Measurements from ENCODE around the gene DDX5.
"Not testable (repeated sequence)": the region's sequence is repeated elsewhere in the genome, so short reads cannot be mapped to it uniquely, and the experiment has no call there.

Gene DDX5

DNA sequence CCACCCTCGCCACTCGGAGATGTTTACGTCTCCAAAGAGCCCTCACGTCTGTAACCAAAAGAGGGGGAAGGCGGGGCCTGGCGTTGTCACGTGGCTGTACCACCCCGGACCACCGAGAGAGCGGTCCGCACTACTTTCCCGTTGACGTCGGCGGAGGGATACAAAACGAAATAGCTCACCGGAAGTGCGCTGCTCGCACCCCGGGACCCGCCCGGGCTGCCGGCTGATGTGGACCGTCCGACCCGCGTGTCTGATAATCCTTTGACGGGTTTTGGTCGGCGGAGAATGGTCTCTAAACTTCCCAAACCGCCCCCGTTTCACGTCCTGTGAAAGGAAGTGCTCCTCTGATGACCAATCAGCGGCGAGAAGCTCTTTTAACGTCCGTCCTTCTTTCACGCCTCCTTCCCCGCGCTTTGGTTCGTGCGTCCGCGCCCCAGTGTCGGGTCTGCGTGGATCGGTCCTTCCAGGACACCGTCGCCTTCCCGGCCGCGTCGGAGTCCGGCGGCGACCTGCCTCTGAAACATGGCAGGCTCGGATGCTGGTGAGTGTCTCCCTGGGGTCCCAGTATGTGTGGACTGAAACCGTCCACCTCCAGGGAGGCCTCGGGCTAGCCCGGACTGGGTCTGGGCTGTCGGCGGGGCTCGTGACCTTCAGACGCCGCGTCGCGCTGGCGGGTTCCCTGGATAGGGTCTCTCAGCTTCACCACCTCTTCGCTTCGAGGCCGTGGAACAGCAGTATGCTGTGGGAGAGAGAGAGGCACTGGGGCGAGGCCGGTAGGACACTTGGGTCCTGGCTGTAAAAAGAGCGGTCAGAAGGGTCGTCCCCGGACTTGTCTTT, 705 bp upstream of the DDX5 start, which contains the start of gene CEP95:
TSS of gene CEP95 (plus strand) at position 402 of the 837 bp plus-strand sequence. CDS start at position 523, 121 bp downstream.
- DNase-seq: peak; percentile 94

DNA sequence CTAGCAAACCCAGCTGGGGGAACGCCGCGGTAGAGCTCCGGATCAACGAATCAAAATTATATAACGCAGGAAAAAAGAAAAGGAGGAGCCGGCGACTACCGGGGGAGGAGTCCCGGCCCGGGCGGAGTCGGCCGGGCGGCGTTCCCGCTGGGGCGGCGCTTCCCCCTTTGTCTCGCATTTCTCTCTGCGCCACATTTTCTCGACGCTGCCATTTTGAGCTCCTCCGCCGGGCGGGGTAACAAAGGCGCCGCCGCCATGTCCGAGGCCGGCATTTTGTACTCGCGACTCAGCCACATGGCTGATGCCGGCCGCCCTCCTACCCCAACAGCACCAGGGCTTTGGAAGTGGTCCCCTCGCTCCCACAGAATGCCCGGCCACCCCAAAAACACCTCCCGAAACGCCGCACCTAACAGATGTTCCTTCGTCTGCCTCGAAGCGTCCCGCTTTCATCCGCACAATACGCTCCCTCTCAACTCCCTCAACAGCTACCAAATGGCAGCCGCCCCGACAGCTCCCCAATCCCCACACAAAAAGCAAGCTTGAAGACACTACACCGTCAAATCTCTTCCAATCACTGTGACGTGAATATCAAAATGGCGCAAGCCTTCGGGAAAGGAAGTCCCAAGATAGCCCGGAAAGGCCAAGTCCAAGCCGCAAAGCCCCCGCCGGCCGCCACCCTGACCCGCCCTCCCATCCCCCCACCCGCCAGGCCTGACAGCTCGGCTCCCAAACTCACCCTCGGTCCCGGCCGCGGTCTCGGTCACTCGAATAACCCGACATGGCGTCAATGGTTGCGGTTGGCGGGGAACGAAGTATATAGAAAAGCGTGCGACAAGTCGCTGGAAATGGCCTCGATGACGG, 519 bp downstream of the DDX5 start:
- DNase-seq: peak; percentile 80 to 82

DNA sequence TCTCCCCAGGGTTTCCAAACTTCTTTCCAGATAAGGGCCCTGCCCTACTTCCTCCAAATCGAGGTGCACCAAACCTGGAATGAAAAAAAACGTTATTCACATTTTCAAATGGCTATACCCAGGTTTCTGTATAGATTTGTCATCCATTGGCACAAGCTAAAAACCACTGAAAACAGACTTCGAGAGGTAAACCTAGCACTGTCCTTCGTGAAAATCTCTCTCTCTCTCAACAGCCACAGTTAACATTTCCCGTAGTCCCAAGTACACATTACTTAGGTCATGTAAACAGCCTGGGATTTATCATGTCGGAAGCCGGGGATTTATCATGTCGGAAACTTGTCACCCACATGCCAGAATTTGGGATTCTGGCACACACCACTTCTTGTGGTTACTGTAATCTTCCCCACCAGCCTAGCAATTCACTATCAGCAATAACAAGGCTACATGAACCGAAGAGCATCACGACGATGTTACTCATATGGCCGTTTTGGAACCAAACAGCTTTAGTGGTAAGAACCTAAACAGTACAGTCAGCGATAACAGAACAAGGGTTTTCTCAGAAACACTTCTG, 1.2 kb downstream of the DDX5 start:
- no peak for DNase-seq

DNA sequence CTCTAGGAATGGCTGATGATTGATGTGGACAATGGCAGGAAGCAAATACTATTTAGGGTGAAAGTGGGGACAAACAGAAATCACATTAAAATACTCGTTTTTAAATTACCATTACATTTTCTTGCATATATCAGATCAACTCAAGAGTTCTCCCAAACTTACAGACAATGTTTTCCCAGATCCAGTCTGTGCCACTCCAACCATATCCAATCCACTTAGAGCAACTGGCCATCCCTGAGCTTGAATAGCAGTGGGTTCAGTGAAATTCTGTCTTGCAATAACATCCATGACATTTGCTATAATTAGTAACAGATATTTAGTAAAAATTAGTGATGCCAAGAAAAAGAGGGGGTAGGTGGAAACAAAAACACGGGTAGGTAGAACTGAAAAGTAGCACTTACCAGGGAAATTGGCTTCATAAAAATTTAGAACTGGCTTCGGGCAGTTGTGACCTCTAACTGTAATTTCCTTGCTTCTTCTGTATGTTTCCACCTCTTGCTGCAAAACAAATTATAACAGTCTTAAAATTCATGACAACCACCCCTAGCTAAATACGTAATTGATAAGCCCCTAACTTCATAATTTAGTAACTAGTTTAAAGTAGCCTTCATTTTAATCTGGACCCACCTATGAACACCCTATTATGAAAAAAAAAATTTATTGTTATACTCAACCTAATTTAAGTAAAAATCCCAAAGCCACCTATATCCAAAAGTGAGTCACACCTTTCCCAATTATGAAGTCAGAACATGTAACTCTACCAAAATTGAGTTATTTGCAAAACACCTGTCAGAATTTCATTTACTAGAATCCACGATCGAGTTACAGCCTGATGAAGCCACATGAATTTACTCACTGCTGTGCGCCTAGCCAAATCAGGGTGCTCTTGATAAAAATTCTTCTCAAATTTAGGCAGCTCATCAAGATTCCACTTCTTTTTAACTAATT, 2.0 kb downstream of the DDX5 start:
- DNase-seq: no peak

DNA sequence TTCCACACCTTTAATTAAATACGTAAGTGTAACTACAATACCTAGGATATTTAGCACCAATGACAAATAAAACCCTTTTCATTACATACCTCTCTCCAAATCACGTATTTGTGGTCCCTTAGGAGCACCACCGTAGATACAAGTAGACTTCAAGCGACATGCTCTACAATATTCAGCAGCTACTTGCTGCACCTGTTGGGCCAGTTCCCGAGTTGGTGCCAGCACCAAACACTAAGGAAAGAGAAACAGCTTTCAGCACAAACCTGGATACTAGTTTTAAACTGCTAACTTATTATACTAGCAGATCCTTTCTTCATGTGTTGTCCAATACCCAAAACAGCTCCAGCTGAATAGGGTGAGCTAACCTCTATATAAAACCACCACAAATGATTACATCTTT, 2.7 kb downstream of the DDX5 start:
- no peak for DNase-seq

DNA sequence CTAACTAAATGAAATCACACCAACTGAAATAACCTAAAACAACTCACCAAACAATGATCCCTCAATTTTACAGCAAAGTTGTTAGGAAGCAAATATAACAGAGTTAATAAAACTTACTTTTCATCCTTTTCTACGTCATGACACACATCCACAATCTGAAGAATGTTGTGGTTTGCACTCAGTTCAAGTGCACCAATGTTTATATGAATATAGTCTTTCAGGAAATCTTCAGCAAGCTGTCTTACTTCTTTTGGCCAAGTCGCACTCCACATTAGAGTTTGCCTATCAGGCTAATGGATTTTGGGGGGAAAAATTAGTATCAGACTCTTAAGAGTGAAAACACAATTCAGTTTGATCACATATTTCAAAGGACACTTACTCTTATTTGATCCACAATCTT, 3.3 kb downstream of the DDX5 start:
- no peak for DNase-seq

DNA sequence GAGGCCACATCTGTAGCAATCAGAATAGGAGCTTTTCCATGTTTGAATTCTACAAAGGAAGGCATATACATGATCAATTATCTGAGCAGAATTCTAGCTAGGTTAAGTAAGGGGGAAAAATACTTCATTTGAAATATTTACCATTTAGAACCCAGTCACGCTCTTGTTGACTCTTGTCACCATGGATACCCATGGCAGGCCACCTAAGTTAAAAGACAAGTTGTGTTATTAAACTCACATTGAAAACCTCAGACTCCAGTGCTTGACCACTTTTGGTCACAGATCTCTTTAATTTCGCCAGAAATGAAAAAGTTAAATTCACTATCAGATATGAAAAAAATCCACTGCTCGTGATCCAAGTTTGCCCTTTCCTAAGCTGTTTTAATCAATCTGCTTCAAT, 4.1 kb downstream of the DDX5 start:
- DNase-seq: no peak

DNA sequence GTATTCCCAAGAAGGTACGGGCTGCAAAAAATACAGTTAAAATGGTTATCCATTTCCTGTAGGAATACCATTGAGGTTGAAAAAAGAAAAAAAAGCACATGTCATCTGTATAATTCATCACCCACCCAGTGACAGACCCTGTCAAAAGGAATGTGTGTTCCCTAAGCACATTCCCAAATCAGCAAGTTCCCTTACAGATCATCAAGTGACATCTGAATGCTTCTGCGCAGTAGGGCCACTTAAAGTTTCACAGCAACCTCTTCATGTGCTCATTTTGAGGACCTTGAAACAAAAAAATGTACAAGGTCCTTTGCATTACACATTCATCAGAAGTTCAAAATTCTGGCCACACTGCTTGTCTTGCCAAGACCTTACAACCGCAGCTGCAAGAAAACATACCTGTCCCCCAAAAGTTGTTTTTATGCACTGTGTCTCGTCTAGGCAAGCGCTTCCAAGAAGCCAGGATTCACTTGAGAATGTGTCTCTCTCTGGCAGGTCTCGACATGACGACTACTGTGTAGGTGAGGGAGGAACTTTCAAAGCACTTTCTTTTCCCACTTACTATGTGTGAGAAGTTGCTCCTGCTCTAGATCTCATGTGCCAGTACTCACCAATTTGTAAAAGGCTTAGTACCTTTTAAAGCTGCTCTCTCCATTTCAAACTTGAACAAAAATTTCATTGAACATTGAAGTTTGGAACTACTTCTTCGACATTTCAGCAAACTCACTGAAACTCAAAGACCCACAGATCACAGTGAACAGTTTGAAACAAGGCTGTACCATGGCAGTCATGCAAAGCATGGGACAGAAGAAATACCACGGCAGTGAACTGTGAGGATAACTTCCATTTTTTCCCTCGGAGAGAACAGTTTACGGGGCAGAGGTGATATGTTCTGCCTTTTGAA, 5.0 kb downstream of the DDX5 start:
- DNase-seq: no peak

DNA sequence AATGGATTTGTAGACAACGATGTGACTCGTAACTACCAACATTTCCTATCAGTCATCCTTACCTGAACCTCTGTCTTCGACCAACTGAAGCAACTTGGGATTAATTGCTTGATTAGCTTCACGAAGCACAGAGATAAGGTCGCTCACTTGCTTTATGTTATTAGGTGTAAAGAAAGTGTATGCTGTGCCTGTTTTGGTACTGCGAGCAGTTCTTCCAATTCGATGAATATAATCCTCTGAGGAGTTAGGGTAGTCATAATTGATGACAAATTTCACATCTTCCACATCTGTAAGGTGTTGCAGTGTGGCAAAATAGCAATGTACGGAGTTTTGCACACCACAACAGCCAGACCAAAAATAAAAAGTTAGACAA, 5.6 kb downstream of the DDX5 start:
- no peak for DNase-seq

DNA sequence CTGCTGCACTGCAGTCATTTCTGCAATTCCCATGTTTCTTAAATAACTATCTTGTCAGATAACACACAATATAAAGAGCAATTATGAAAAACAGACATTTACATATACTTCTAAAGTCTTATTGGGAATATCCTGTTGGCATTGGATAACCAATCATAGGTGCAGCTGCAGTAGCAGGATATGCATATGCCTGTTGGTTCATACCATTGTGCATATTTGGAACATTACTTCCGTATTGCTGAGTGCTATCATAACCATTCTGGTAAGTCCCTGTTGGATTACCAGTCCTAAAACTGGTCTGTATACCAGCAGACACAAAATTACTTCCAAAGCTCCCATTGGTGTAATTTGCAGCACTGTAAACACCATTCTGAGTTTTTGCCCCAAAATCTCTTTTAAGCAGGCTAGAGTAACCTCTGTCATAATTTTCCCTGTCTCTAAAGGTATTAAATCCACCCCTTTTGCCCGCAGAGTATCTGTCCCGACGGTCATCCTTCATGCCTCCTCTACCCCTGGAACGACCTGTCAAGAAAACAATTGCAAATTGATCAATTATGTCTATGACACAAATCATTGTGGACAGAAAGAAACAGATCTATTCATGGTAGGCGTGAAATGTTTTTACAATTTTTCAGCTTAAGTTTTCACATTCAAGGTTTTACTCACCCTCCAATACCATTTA, 6.1 kb downstream of the DDX5 start:
- no peak for DNase-seq

DNA sequence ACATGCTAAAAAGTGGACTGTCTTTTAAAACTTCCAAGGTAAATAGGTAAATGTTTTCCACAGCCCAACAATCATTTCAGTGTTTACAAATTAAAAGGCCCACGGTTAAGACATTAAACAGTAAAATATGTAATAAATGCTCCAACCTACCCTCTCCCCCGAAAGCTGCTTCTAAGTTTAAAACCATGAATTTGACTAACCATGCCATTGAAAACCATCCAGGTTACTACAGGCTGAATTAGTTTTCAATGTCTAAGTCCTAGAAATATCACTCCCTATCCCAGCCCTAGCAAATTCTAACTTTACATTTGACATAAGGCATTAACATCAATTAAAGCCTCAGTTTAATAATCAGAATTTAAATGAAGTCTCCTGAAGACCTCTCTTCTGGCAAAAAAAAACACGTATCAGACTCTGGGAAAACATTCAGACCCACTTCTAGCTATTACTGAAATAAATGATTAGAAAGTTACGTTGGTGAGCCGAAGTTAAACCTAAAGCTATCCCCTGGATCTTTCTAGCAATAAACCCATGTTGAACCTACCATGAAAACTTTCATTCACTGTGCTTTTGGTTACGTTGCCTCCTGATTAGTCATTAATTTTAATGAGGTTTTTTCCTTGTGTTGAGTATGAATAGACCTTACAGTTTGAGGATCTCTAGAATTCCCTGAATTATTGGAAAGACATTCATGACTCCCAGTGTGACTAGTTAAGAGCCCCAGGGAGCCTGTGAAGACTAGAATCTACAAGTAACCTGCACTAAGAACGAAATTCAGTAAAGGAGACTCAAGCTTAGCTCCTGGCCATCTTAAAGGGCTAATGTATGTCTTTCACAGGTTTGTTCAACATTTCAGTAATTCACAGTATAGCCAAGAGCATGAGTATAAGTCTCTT, 7.5 kb downstream of the DDX5 start:
- no peak for DNase-seq

DNA sequence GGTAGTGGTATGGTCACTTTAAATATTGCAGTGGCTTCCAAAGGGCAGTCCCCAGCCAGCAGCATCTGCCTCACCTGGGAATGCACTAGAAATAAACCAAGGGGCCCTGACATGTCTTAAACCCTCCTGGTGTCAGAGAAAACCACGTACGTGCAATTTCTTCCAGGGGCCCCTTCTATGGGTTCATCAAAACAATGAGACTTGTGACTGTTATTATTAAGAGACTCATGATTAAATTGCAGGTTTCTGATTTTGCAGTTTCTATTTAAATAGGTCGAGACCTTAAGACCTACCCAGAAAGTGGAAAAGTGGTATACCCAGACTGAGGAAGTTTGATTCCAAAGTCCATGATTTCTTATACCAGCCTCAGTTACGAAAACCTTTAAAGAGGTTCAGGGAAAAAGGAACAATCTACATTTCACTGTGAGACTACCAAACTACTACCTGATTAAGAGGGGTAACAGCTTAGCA, 8.5 kb downstream of the DDX5 start:
- DNase-seq: no peak

DNA sequence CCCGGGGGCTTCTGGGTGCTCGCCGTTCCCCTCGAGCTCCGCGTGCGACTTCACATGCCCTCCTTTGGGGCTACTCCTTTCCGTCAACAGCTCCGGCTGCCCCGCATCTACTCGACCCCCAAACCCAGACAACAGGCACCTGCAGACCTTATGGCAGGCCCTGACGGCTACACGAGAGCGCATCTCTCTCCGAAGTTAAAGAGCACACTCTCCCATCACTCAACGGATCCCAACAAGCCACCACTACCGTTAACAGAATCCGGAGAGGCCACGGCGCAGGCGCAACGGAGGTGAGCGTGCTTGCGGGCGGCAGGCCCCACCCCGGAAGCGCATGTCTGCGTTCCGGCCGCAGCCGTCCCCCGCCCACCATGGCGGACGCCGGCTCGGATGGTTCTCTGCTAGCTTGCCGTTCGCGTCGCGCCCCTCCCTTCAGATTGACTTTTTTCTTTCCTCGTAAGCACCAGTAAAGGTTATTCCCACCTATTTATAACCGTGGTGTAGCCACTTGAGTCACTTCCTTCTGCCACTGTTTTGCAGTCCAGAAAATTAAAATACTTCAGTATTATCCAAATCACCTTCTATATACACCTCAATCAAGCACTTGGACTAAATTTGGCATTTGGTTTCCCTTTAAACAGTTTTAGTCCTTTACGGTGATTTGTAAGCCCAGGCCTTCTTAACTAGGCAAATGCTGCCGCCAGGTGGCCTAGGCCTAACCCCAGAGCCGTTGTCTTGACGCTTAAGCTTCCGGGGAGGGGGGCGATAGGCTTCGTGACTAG, 9.1 kb downstream of the DDX5 start, which contains the start of gene POLG2:
TSS of gene POLG2 (minus strand) at position 269 of the 779 bp plus-strand sequence. CDS start at position 183, 86 bp downstream.
- DNase-seq: peak; percentile 92 to 93

DNA sequence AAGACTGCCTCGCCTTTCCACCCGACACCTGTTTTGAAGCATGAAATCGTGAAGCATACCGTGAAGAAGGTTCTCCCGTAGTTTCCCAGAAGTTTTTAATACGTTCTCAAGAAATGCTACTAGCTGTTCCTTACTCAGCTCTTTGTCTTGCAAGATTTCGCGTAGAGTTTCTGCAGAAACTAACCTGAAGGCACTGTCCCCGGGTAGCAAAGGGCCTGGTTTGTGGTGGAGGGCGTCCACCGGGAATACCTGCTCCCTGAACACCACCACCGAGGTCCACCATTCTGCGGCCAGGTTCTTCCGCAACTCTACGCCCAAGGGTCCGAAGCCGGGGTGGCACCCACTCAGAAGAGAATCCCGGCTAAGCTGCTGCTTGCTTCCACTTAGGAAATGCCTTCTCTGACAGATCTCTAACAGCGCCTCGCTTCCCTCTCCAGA, 9.7 kb downstream of the DDX5 start:
- peak in 1 of 2 experiments; percentile 1 for DNase-seq

DNA sequence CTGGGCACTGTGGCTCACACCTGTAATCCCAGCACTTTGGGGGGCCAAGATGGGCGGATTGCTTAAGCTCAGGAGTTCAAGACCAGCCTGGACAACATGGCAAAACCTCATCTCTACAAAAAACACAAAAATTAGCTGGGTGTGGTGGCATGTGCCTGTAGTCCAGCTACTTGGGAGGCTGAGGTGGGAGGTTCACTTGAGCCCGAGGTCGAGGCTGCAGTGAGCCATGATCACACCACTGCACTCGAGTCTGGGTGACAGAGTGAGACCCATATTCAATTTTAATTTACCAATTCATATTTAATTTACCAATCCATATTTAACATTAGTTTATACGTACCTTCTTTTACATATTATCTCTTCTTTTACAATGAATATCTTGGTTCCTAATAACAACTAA, 10.8 kb downstream of the DDX5 start:
- not testable (repeated sequence) for DNase-seq

DNA sequence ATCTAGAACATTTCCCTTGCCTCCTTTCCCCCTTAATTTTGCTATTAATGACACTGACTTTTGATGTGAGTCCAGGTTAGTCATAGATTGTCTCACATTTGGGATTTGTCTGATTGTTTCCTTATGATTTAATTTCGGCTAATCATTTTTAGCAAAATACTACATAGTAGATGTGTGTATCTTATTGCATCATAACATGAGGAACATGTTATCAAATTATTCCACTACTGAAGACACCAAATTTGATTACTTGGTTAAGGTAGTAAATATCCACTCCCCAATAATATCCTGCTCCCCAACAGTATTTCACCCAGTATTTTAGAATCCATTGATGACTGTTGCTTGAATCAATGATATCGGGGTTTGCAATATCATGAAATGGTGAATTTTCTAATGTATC, 12.0 kb downstream of the DDX5 start:
- no peak for DNase-seq

DNA sequence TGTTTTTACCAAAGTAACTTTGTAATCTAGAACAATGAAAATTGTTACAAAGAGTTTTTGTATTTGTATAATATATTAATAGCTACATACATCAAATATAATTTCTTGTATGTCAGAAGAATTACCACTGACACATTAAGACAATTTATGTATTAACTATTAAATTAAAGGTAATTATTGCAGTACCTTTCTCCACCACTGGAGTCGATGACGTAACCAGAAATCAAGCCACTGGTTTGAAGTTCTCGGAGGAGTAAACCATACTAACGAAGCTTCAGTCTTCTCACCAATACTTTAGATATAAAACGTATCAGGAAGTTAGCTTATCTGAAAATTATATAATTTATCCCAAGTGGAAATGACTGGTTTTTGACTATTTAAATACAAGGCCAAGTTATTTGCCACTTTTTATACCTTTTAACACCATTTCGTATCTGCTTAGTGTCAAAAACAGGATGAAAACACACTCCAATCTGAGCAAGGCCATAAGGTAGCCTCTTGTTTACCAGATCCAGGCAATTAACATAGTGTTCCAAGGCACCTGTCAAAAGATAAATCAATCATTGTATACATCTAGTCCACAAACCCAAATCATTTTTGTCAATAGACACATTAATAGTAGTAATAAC, 13.5 kb downstream of the DDX5 start:
- peak; percentile 8 to 13 for DNase-seq

DNA sequence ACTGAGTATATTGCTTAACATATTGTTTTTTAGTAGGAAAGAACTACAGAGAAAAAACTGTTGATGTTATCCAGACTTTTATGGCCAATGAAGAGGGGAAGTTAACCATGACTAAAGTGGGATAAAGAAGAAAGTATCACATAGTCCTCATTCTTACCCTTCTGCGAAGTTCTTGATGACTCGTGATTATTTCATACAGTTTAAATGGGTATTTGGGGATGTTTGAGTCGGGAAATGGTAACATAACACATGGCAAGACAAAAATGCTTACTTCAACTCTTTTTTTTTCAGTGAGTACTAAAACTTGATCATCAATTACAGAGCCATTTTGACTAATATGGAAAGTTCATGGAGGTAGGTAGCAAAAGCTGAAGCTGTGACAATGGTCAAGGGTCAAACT, 14.1 kb downstream of the DDX5 start:
- DNase-seq: no peak
